IMR-90 (cell line): ENCODE results near the gene AMER2. TPM values are rescaled to one million over a fixed set of nuclear protein-coding genes. Genes with fewer than 3 reads are reported as not detected.

Experiments used
- ATAC-seq: fragments of 200-7000 bp; cut with Tn5 transposase; 2 replicates; pipeline ENCODE4 v1.9.1; 2020; ENCODE audit warnings: low read depth, mild to moderate bottlenecking, moderate library complexity
- BruUV-seq: library from RNA; stranded (reverse); fragments of 400-500 nt; replicated peaks from 2 replicates; lab custom pipeline; 2021; lab: Mats Ljungman, UMichigan
- CTCF ChIA-PET: fragments of 300-600 bp; formaldehyde crosslinking; extraction: SDS; loops from one replicate; lab custom pipeline; 2021; ENCODE audit warnings: antibody characterized with exemption; lab: Yijun Ruan, JAX
- POLR2A ChIA-PET: fragments of 300-600 bp; sonication (Branson Sonifier 250); formaldehyde crosslinking; loops from one replicate; lab custom pipeline; 2022; ENCODE audit warnings: antibody characterized with exemption; ENCODE audit not compliant: unreplicated experiment; lab: Charles Lee
- DNase-seq: peaks from one replicate; pipeline ENCODE4 v3.0.0; 2013
- H2AFZ ChIP-seq: replicated peaks from 2 replicates; pipeline ENCODE3; 2013; ENCODE audit warnings: low read length, mild to moderate bottlenecking; ENCODE audit not compliant: poor library complexity
- H2AK5ac ChIP-seq: 2 replicates; pipeline ENCODE4 v1.6.1; 2013; ENCODE audit warnings: low read depth, low read length, inconsistent platforms
- H2AK9ac ChIP-seq: replicated peaks from 2 replicates; pipeline ENCODE3; 2013; ENCODE audit warnings: mild to moderate bottlenecking, low read depth, low read length, moderate library complexity; ENCODE audit not compliant: poor library complexity
- H2BK120ac ChIP-seq: 2 replicates; pipeline ENCODE4 v1.6.1; 2013; ENCODE audit warnings: low read depth, low read length, inconsistent platforms
- H2BK15ac ChIP-seq: 3 replicates; pipeline ENCODE4 v1.6.1; 2013; ENCODE audit warnings: low read depth, low read length, inconsistent platforms
- H2BK20ac ChIP-seq: 2 replicates; pipeline ENCODE4 v1.6.1; 2013; ENCODE audit warnings: low read depth, mild to moderate bottlenecking, inconsistent platforms, low read length, moderate library complexity
- H2BK5ac ChIP-seq: 2 replicates; pipeline ENCODE4 v1.6.1; 2013; ENCODE audit warnings: mild to moderate bottlenecking, low read depth, low read length, inconsistent platforms; ENCODE audit not compliant: poor library complexity, severe bottlenecking
- H3K14ac ChIP-seq: replicated peaks from 2 replicates; pipeline ENCODE4 v1.6.1; 2013; ENCODE audit warnings: low read depth, low read length, inconsistent platforms
- H3K18ac ChIP-seq: 2 replicates; pipeline ENCODE4 v1.6.1; 2013; ENCODE audit warnings: low read depth, low read length, control low read depth
- H3K23ac ChIP-seq: 2 replicates; pipeline ENCODE4 v1.6.1; 2013; ENCODE audit warnings: low read depth, low read length, inconsistent platforms
- H3K27ac ChIP-seq: 2 replicates; pipeline ENCODE4 v1.5.1; 2013; ENCODE audit warnings: mild to moderate bottlenecking, control low read depth, low read length; ENCODE audit not compliant: insufficient read depth
- H3K27me3 ChIP-seq: 2 replicates; pipeline ENCODE4 v1.6.1; 2013; ENCODE audit warnings: low read length; ENCODE audit not compliant: control insufficient read depth, insufficient read depth
- H3K36me3 ChIP-seq: 2 replicates; pipeline ENCODE4 v1.6.1; 2013; ENCODE audit warnings: low read length, mixed read lengths; ENCODE audit not compliant: control insufficient read depth, insufficient read depth
- H3K4ac ChIP-seq: 2 replicates; pipeline ENCODE4 v1.6.1; 2013; ENCODE audit warnings: low read depth, low read length, inconsistent platforms
- H3K4me1 ChIP-seq: 2 replicates; pipeline ENCODE4 v1.6.1; 2013; ENCODE audit warnings: low read length, mixed read lengths; ENCODE audit not compliant: control insufficient read depth, insufficient read depth
- H3K4me2 ChIP-seq: 2 replicates; pipeline ENCODE4 v1.6.1; 2013; ENCODE audit warnings: low read depth, mild to moderate bottlenecking, control low read depth, low read length, moderate library complexity
- H3K4me3 ChIP-seq: 2 replicates; pipeline ENCODE4 v1.5.1; 2013; ENCODE audit warnings: low read depth, mild to moderate bottlenecking, control low read depth, low read length, moderate library complexity; ENCODE audit not compliant: insufficient read depth
- H3K56ac ChIP-seq: 2 replicates; pipeline ENCODE4 v1.6.1; 2013; ENCODE audit warnings: low read length, inconsistent platforms; ENCODE audit not compliant: insufficient read depth; ENCODE audit errors: extremely low read depth
- H3K79me1 ChIP-seq, 2 experiments: 2 replicates each; pipeline ENCODE4 v1.6.1; 2013; ENCODE audit warnings: low read length in 2 of 2, inconsistent platforms in 1 of 2, low read depth in 1 of 2
- H3K9ac ChIP-seq: 2 replicates; pipeline ENCODE4 v1.6.1; 2013; ENCODE audit warnings: low read depth, low read length, control low read depth
- H3K9me1 ChIP-seq: 2 replicates; pipeline ENCODE4 v1.6.1; 2013; ENCODE audit warnings: low read length, inconsistent platforms; ENCODE audit not compliant: insufficient read depth
- H3K9me3 ChIP-seq: 2 replicates; pipeline ENCODE4 v1.6.1; 2013; ENCODE audit warnings: low read length; ENCODE audit not compliant: control insufficient read depth, insufficient read depth
- H4K20me1 ChIP-seq: 2 replicates; pipeline ENCODE4 v1.6.1; 2013; ENCODE audit warnings: low read length, inconsistent platforms; ENCODE audit not compliant: insufficient read depth
- H4K5ac ChIP-seq: 2 replicates; pipeline ENCODE4 v1.6.1; 2013; ENCODE audit warnings: mild to moderate bottlenecking, low read depth, low read length, control low read depth
- H4K8ac ChIP-seq, 2 experiments: 2 replicates each; pipeline ENCODE4 v1.6.1; 2013; ENCODE audit warnings: low read depth in 2 of 2, low read length in 2 of 2, control low read depth in 1 of 2, inconsistent platforms in 1 of 2
- H4K91ac ChIP-seq: 2 replicates; pipeline ENCODE4 v1.6.1; 2013; ENCODE audit warnings: low read depth, low read length, inconsistent platforms; ENCODE audit not compliant: insufficient read depth
- CTCF ChIP-seq: conservative IDR thresholded peaks from 2 replicates; pipeline ENCODE4 v1.5.1; 2012; ENCODE audit warnings: mild to moderate bottlenecking, low read depth, low read length, improper control_type of control experiment
- ELK1 ChIP-seq: fragments of 150-350 bp; IDR thresholded peaks from 2 replicates; pipeline ENCODE4 v1.6.1; 2016; ENCODE audit warnings: low read depth, mild to moderate bottlenecking, low read length, moderate library complexity, borderline replicate concordance
- MAZ ChIP-seq: IDR thresholded peaks from 2 replicates; pipeline ENCODE4 v1.6.1; 2012; ENCODE audit warnings: low read depth, mild to moderate bottlenecking, low read length, improper control_type of control experiment, moderate library complexity, borderline replicate concordance
- RCOR1 ChIP-seq: IDR thresholded peaks from 2 replicates; pipeline ENCODE4 v1.6.1; 2012; ENCODE audit warnings: mild to moderate bottlenecking, low read length, improper control_type of control experiment; ENCODE audit not compliant: insufficient replicate concordance
- WGBS, 2 experiments: methylation state at CpG; one replicate each; pipeline versions ENCODE4 v1.1.5 to v1.1.7; 2013; ENCODE audit warnings: missing lambda C conversion rate in 2 of 2; ENCODE audit not compliant: insufficient read length in 1 of 2; ENCODE audit errors: extremely low coverage in 2 of 2; 5-methylcytosine and 5-hydroxymethylcytosine counted together
- dilution Hi-C: fragments of 300-500 bp; cut with HindIII; formaldehyde crosslinking; loops from one replicate; pipeline ENCODE4 v1.14.3; 2018; ENCODE audit warnings: low sequenced_read_pairs; ENCODE audit not compliant: unreplicated experiment
- in situ Hi-C: fragments of 300-500 bp; cut with MboI; formaldehyde crosslinking; loops from 3 replicates; pipeline ENCODE4 v1.14.3; 2019; ENCODE audit warnings: low sequenced_read_pairs, inconsistent platforms, mixed read lengths
- intact Hi-C: fragments of 100-400 bp; cut with micrococcal nuclease; formaldehyde crosslinking; loops from 2 replicates; pipeline ENCODE4 v1.10.0; 2022
- polyA plus RNA-seq, 3 experiments: library from polyadenylated mRNA; depleted of rRNA; stranded (reverse); fragments of >200 nt; gene quantifications; 2 replicates each; pipeline ENCODE4 v1.2.3, GENCODE V29; 2012; ENCODE audit warnings: low replicate concordance in 1 of 3
- total RNA-seq: library from RNA; depleted of rRNA; stranded (reverse); fragments of >200 nt; gene quantifications from 2 replicates; pipeline ENCODE4 v1.2.3, GENCODE V29; 2012

Gene AMER2
- total and polyA plus RNA-seq, 2 of the 4 experiments (the other 2 are of a cell fraction): not detected

- Histone ChIP-seq H3K56ac (no peak overlapping the region), H2BK20ac (no peak overlapping the region), H3K4ac (no peak overlapping the region), H4K20me1 (no peaks in the 10 kb centered on the region), H3K9me3 (no peaks in the 10 kb centered on the region), H3K14ac (no peak overlapping the region), H2BK5ac (no peak overlapping the region), H3K36me3 (no peaks in the 10 kb centered on the region), H2AK5ac (no peak overlapping the region), H3K4me3 (no peak overlapping the region), H3K27ac (no peak overlapping the region), H4K5ac (no peak overlapping the region), H2BK15ac (no peak overlapping the region), H3K79me1 (no peaks in the 10 kb centered on the region), H2AFZ (no peak overlapping the region), H2AK9ac (no peak overlapping the region), H3K27me3 (peaks cover 2% of the 10 kb centered on the region), H4K91ac (no peak overlapping the region), H3K4me2 (no peak overlapping the region), H4K8ac (no peak overlapping the region), H3K4me1 (no peaks in the 10 kb centered on the region), H3K18ac (no peak overlapping the region), H3K9me1 (no peaks in the 10 kb centered on the region), H2BK120ac (no peak overlapping the region), H3K23ac (no peak overlapping the region), H3K9ac (no peak overlapping the region)
- POLR2A ChIA-PET: no interaction called here
- CTCF ChIA-PET: no interaction called here
- no peak for TF ChIP-seq CTCF
- TF ChIP-seq MAZ: no peak
- no peak for TF ChIP-seq ELK1
- TF ChIP-seq RCOR1: no peak
- BruUV-seq: no TSS peak
- in situ Hi-C loops (no loop called here), dilution Hi-C loops (no loop called here), intact Hi-C loops (no loop called here)
- 100% methylated on average over 1 of the region's 5 CpGs; no CpG with 5 or more reads in 1 of the 2 experiments for WGBS, 2 experiments
- DNase-seq: no peak
- ATAC-seq: no peak
These were observed 23.7 kb downstream of the AMER2 start for GRCh38 chr13:25148402-25148771.
